ENCODE results near the gene SMYD3.

SMYD3 gene

GRCh38 chr1:245933431-245934045, 573.5 kb downstream of the SMYD3 start:
- Histone ChIP-seq H3K9ac (ENCODE audit: low read length) (no peak overlapping the region), H3K4me3 (ENCODE audit: low read length) (no peak overlapping the region), H3K27me3 (replicated peaks; ENCODE audit: control insufficient read depth, insufficient read depth, low read length) (no peaks in the 10 kb centered on the region), H3K36me3 (ENCODE audit: control insufficient read depth, insufficient read depth, low read length, severe bottlenecking) (no peaks in the 10 kb centered on the region), H3K4me1 (ENCODE audit: control insufficient read depth, insufficient read depth, low read length) (no peaks in the 10 kb centered on the region), H3K9me3 (ENCODE audit: control insufficient read depth, low read length) (no peaks in the 10 kb centered on the region)
- no peak for DNase-seq (ENCODE audit: low read depth)

GRCh38 chr1:245932302-245932972, 574.6 kb downstream of the SMYD3 start:
- no peak overlapping the region for H3K9ac ChIP-seq (ENCODE audit: low read length)
- no peaks in the 10 kb centered on the region for H3K27me3 ChIP-seq (replicated peaks; ENCODE audit: control insufficient read depth, insufficient read depth, low read length)
- no peak for DNase-seq (ENCODE audit: low read depth)
- no peaks in the 10 kb centered on the region for H3K36me3 ChIP-seq (ENCODE audit: control insufficient read depth, insufficient read depth, low read length, severe bottlenecking)
- H3K4me3 ChIP-seq (ENCODE audit: low read length): no peak overlapping the region
- H3K4me1 ChIP-seq (ENCODE audit: control insufficient read depth, insufficient read depth, low read length): no peaks in the 10 kb centered on the region
- no peaks in the 10 kb centered on the region for H3K9me3 ChIP-seq (ENCODE audit: control insufficient read depth, low read length)

- Histone ChIP-seq H3K9me3 (ENCODE audit: control insufficient read depth, low read length) (no peaks in the 10 kb centered on the region), H3K4me1 (ENCODE audit: control insufficient read depth, insufficient read depth, low read length) (no peaks in the 10 kb centered on the region), H3K4me3 (ENCODE audit: low read length) (no peak overlapping the region), H3K36me3 (ENCODE audit: control insufficient read depth, insufficient read depth, low read length, severe bottlenecking) (no peaks in the 10 kb centered on the region), H3K27me3 (replicated peaks; ENCODE audit: control insufficient read depth, insufficient read depth, low read length) (no peaks in the 10 kb centered on the region), H3K9ac (ENCODE audit: low read length) (no peak overlapping the region)
- DNase-seq (ENCODE audit: low read depth): no peak
Observed at GRCh38 chr1:245931450-245931849, 575.6 kb downstream of the SMYD3 start.

DNA sequence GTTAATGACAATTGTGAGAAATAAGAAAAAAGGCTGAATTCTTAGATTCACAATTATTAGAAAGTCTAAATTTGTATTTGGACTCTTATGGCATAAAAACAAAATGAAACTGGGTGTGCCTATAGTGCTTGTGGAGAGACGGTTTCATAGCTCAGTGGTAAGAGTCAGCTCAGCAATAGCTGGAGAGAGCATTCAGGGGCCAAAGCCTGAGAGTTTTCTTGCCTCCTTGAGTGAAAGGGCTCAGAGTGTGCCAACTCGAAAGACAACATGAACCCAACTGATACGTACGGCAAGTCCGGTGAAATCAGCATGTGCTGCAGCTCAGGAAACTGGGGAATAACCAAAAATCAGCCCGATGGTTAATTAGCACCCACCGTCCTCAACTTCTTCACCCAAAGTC, 577.9 kb downstream of the SMYD3 start:
- Histone ChIP-seq H3K4me3 (ENCODE audit: low read length) (no peak overlapping the region), H3K4me1 (ENCODE audit: control insufficient read depth, insufficient read depth, low read length) (no peaks in the 10 kb centered on the region), H3K27me3 (replicated peaks; ENCODE audit: control insufficient read depth, insufficient read depth, low read length) (no peaks in the 10 kb centered on the region), H3K36me3 (ENCODE audit: control insufficient read depth, insufficient read depth, low read length, severe bottlenecking) (no peaks in the 10 kb centered on the region), H3K9me3 (ENCODE audit: control insufficient read depth, low read length) (no peaks in the 10 kb centered on the region), H3K9ac (ENCODE audit: low read length) (no peak overlapping the region)
- no peak for DNase-seq (ENCODE audit: low read depth)

- H3K9me3 ChIP-seq (ENCODE audit: control insufficient read depth, low read length): no peaks in the 10 kb centered on the region
- H3K36me3 ChIP-seq (ENCODE audit: control insufficient read depth, insufficient read depth, low read length, severe bottlenecking): no peaks in the 10 kb centered on the region
- peaks cover 5% of the 10 kb centered on the region for H3K4me1 ChIP-seq (ENCODE audit: control insufficient read depth, insufficient read depth, low read length)
- no peak overlapping the region for H3K4me3 ChIP-seq (ENCODE audit: low read length)
- DNase-seq (ENCODE audit: low read depth): no peak
- no peaks in the 10 kb centered on the region for H3K27me3 ChIP-seq (replicated peaks; ENCODE audit: control insufficient read depth, insufficient read depth, low read length)
- H3K9ac ChIP-seq (ENCODE audit: low read length): no peak overlapping the region
Observed at GRCh38 chr1:245926888-245927287, 580.2 kb downstream of the SMYD3 start.

DNA sequence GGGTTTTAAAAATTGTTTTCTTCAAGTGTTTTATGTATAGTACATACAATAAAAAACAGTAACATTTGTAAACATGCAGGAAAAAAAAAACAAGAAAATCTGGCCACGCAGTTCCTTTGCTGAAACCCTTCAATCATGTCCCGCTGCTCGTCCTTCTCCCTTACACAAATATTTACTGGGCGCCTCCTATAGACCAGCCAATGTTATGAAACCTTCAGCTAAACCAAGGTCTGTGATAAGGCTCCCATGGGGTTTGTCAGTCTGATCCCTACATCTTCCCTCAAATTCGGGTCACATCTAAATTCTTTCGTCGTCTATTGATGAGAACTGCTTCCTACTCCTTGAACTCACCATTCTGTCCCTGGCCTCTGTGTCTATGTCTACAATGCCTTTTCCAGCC, 583.9 kb downstream of the SMYD3 start:
- H3K9ac ChIP-seq (ENCODE audit: low read length): no peak overlapping the region
- H3K27me3 ChIP-seq (replicated peaks; ENCODE audit: control insufficient read depth, insufficient read depth, low read length): no peaks in the 10 kb centered on the region
- no peak overlapping the region for H3K4me3 ChIP-seq (ENCODE audit: low read length)
- peaks cover 5% of the 10 kb centered on the region for H3K4me1 ChIP-seq (ENCODE audit: control insufficient read depth, insufficient read depth, low read length)
- no peaks in the 10 kb centered on the region for H3K9me3 ChIP-seq (ENCODE audit: control insufficient read depth, low read length)
- no peak for DNase-seq (ENCODE audit: low read depth)
- H3K36me3 ChIP-seq (ENCODE audit: control insufficient read depth, insufficient read depth, low read length, severe bottlenecking): no peaks in the 10 kb centered on the region

DNA sequence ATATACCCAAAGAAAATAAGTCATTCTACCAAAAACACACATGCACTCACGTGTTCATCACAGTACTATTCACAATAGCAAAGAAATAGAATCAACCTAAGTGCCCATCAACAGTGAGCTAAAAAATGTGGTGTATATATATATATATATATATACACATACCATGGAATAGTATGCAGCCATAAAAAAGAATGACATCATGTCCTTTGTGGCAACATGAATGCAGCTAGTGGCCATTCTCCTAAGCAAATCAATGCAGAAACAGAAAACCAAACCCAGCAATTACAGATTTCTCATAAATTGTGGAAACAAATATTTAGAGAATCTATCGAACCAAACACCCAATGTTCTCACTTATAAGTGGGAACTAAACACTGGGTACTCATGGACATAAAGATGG, 585.7 kb downstream of the SMYD3 start:
- Histone ChIP-seq H3K27me3 (replicated peaks; ENCODE audit: control insufficient read depth, insufficient read depth, low read length) (no peaks in the 10 kb centered on the region), H3K4me1 (ENCODE audit: control insufficient read depth, insufficient read depth, low read length) (peaks cover 5% of the 10 kb centered on the region), H3K9ac (ENCODE audit: low read length) (no peak overlapping the region), H3K36me3 (ENCODE audit: control insufficient read depth, insufficient read depth, low read length, severe bottlenecking) (no peaks in the 10 kb centered on the region), H3K9me3 (ENCODE audit: control insufficient read depth, low read length) (no peaks in the 10 kb centered on the region), H3K4me3 (ENCODE audit: low read length) (no peak overlapping the region)
- DNase-seq (ENCODE audit: low read depth): no peak

DNA sequence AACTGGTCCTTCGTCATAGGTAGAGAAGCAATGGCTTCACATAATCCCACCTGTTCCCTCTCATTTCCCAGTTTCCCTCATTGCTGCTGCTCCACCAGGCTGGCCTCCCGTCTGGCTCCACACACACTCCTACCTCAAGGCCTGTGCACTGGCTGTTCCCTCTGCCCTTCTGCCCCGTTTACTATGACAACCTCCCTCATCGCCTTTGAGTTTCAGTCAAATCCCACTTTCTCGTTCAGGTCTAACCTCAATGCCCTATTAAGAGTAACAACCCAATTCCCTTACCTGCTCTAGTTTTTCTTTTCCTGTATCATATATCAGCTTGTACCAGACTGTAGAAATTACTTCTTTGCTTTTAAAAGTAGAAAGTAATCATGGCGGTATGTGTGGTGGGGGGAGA, 589.7 kb downstream of the SMYD3 start:
- H3K27me3 ChIP-seq (replicated peaks; ENCODE audit: control insufficient read depth, insufficient read depth, low read length): no peaks in the 10 kb centered on the region
- H3K9ac ChIP-seq (ENCODE audit: low read length): no peak overlapping the region

GRCh38 chr1:245915841-245916240, 591.2 kb downstream of the SMYD3 start:
- no peak overlapping the region for H3K9ac ChIP-seq (ENCODE audit: low read length)
- no peaks in the 10 kb centered on the region for H3K27me3 ChIP-seq (replicated peaks; ENCODE audit: control insufficient read depth, insufficient read depth, low read length)
- DNase-seq (ENCODE audit: low read depth): no peak
- no peaks in the 10 kb centered on the region for H3K9me3 ChIP-seq (ENCODE audit: control insufficient read depth, low read length)
- no peaks in the 10 kb centered on the region for H3K4me1 ChIP-seq (ENCODE audit: control insufficient read depth, insufficient read depth, low read length)
- no peak overlapping the region for H3K4me3 ChIP-seq (ENCODE audit: low read length)
- H3K36me3 ChIP-seq (ENCODE audit: control insufficient read depth, insufficient read depth, low read length, severe bottlenecking): no peaks in the 10 kb centered on the region

More for the DNA sequence above, 589.7 kb downstream of the SMYD3 start:
- no peak for DNase-seq (ENCODE audit: low read depth)
- H3K9me3 ChIP-seq (ENCODE audit: control insufficient read depth, low read length): no peaks in the 10 kb centered on the region
- H3K4me1 ChIP-seq (ENCODE audit: control insufficient read depth, insufficient read depth, low read length): no peaks in the 10 kb centered on the region
- no peak overlapping the region for H3K4me3 ChIP-seq (ENCODE audit: low read length)
- H3K36me3 ChIP-seq (ENCODE audit: control insufficient read depth, insufficient read depth, low read length, severe bottlenecking): no peaks in the 10 kb centered on the region

DNA sequence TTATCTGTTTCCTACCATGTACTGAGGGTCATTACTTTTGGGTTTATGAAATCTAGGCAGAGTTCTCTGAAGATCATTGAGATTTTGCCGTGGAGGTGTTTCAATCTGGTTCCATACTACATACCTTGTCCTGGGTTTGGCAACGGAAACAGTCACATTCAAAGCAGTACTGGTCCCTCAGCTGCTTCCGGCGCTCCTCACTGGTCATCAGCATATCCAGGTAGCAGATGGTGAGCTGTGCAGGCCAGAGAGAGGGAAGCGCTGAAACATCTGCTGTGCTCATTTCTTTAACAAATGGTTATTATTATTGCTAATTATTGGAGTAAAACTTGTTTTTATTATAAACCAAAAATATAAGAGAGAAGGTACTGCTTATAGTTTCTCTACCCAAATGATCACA, 591.7 kb downstream of the SMYD3 start:
- Histone ChIP-seq H3K4me1 (ENCODE audit: control insufficient read depth, insufficient read depth, low read length) (no peaks in the 10 kb centered on the region), H3K36me3 (ENCODE audit: control insufficient read depth, insufficient read depth, low read length, severe bottlenecking) (no peaks in the 10 kb centered on the region), H3K27me3 (replicated peaks; ENCODE audit: control insufficient read depth, insufficient read depth, low read length) (no peaks in the 10 kb centered on the region), H3K4me3 (ENCODE audit: low read length) (no peak overlapping the region), H3K9me3 (ENCODE audit: control insufficient read depth, low read length) (no peaks in the 10 kb centered on the region), H3K9ac (ENCODE audit: low read length) (no peak overlapping the region)
- no peak for DNase-seq (ENCODE audit: low read depth)

DNA sequence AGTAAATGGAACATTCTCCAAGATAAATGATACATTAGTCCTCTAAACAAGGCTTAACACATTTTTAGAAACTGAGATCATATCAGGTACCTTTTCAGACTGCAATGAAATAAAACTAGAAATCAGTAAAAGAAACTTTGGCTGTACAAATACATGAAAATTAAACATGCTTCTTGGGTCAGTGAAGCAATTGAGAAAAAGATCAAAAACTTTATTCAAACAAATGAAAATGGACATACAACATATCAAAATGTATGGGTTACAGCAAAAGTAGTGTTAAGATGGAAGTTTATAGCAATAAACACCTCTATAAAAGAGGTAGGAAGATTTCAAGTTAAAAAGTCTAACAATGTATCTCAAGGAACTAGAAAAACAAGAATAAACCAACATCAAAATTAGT, 598.5 kb downstream of the SMYD3 start:
- Histone ChIP-seq H3K9ac (ENCODE audit: low read length) (no peak overlapping the region), H3K4me3 (ENCODE audit: low read length) (no peak overlapping the region), H3K9me3 (ENCODE audit: control insufficient read depth, low read length) (no peaks in the 10 kb centered on the region), H3K27me3 (replicated peaks; ENCODE audit: control insufficient read depth, insufficient read depth, low read length) (no peaks in the 10 kb centered on the region), H3K4me1 (ENCODE audit: control insufficient read depth, insufficient read depth, low read length) (no peaks in the 10 kb centered on the region), H3K36me3 (ENCODE audit: control insufficient read depth, insufficient read depth, low read length, severe bottlenecking) (no peaks in the 10 kb centered on the region)
- DNase-seq (ENCODE audit: low read depth): no peak

DNA sequence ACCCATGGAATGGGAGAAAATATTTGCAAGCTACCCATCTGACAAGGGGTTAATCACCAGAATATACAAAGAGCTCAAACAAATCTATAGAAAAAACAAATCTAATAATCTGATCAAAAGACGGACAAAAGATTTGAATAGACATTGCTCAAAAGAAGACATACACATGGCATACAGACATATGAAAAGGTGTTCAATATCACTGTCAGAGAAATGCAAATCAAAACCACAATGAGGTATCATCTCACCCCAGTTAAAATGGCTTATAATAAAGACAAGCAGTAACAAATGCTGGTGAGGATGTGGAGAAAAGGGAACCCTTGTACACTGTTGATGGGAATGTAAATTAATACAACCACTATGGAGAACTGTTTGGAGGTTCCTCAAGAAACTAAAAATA, 600.9 kb downstream of the SMYD3 start:
- H3K36me3 ChIP-seq (ENCODE audit: control insufficient read depth, insufficient read depth, low read length, severe bottlenecking): no peaks in the 10 kb centered on the region
- no peak overlapping the region for H3K9ac ChIP-seq (ENCODE audit: low read length)
- no peak for DNase-seq (ENCODE audit: low read depth)
- H3K4me1 ChIP-seq (ENCODE audit: control insufficient read depth, insufficient read depth, low read length): no peaks in the 10 kb centered on the region
- H3K27me3 ChIP-seq (replicated peaks; ENCODE audit: control insufficient read depth, insufficient read depth, low read length): no peaks in the 10 kb centered on the region
- H3K9me3 ChIP-seq (ENCODE audit: control insufficient read depth, low read length): no peaks in the 10 kb centered on the region
- H3K4me3 ChIP-seq (ENCODE audit: low read length): no peak overlapping the region

All from adipocyte (in vitro differentiated cells).